GM19463 (cell line): Measurements from ENCODE around the gene CLCN2.
A peak's percentile ranks its signal among the peaks of the same experiment; 100 is the strongest.

Experiments
- ATAC-seq: cut with Tn5 transposase; IDR thresholded peaks from one replicate; pipeline ENCODE4 v1.9.1; 2021; ENCODE audit warnings: mild to moderate bottlenecking, moderate library complexity; ENCODE audit not compliant: unreplicated experiment

CLCN2 gene

GRCh38 chr3:184361932-184362667 lies 695 bp upstream of the CLCN2 start:
- ATAC-seq = no peak

GRCh38 chr3:184360929-184361531 lies 375 bp downstream of the CLCN2 start:
- peak; percentile 3 for ATAC-seq

GRCh38 chr3:184360070-184360928 lies 1.1 kb downstream of the CLCN2 start:
- no peak for ATAC-seq

GRCh38 chr3:184359610-184360009 lies 1.8 kb downstream of the CLCN2 start:
- no peak for ATAC-seq

GRCh38 chr3:184358921-184359350 lies 2.5 kb downstream of the CLCN2 start:
- ATAC-seq = no peak

- no peak for ATAC-seq
These were observed 3.2 kb downstream of the CLCN2 start for GRCh38 chr3:184358124-184358767.

- no peak for ATAC-seq
These were observed 3.9 kb downstream of the CLCN2 start for GRCh38 chr3:184357248-184358123.

- ATAC-seq = no peak
These were observed 6.0 kb downstream of the CLCN2 start for GRCh38 chr3:184355261-184356040.

- ATAC-seq = no peak
These were observed 6.7 kb downstream of the CLCN2 start for GRCh38 chr3:184354754-184355153.

GRCh38 chr3:184354121-184354728 lies 7.2 kb downstream of the CLCN2 start:
- no peak for ATAC-seq

- no peak for ATAC-seq
These were observed 7.9 kb downstream of the CLCN2 start for GRCh38 chr3:184353546-184353941.

GRCh38 chr3:184352897-184353545 lies 8.4 kb downstream of the CLCN2 start:
- no peak for ATAC-seq

- no peak for ATAC-seq
These were observed 9.1 kb downstream of the CLCN2 start for GRCh38 chr3:184352149-184352785.

- no peak for ATAC-seq
These were observed 9.8 kb downstream of the CLCN2 start for GRCh38 chr3:184351511-184352148.

- ATAC-seq = no peak
These were observed 10.8 kb downstream of the CLCN2 start for GRCh38 chr3:184350618-184351017.

- ATAC-seq = no peak
These were observed 11.6 kb downstream of the CLCN2 start for GRCh38 chr3:184349563-184350470.

- ATAC-seq = no peak
These were observed 13.4 kb downstream of the CLCN2 start for GRCh38 chr3:184348057-184348382.
